HFFc6 (cell line): ENCODE measurements around the gene SSUH2. TPM values are rescaled to one million over a fixed set of nuclear protein-coding genes. Genes with fewer than 3 reads are reported as not detected.
A peak's percentile ranks its signal among the peaks of the same experiment; 100 is the strongest.

Experiments
- DNase-seq: peaks from one replicate; pipeline ENCODE4 v3.0.0-alpha.2; 2018
- H3K27ac Mint-ChIP-seq: 2 replicates; pipeline ENCODE4 v1.8.0; 2020; ENCODE audit warnings: mild to moderate bottlenecking, mixed read lengths
- H3K27me3 Mint-ChIP-seq: 2 replicates; pipeline ENCODE4 v1.8.0; 2021; ENCODE audit warnings: mild to moderate bottlenecking, moderate library complexity, mixed read lengths; ENCODE audit not compliant: insufficient read depth
- H3K36me3 Mint-ChIP-seq: 2 replicates; pipeline ENCODE4 v1.8.0; 2021; ENCODE audit warnings: low read depth, mixed read lengths
- H3K4me1 Mint-ChIP-seq: 2 replicates; pipeline ENCODE4 v1.8.0; 2020; ENCODE audit warnings: low read depth, mixed read lengths
- H3K4me3 Mint-ChIP-seq: 2 replicates; pipeline ENCODE4 v1.8.0; 2020; ENCODE audit warnings: mild to moderate bottlenecking, moderate library complexity, mixed read lengths
- H3K9me3 Mint-ChIP-seq: 2 replicates; pipeline ENCODE4 v1.8.0; 2020; ENCODE audit warnings: mild to moderate bottlenecking, mixed read lengths
- total RNA-seq, 6 experiments: library from RNA; stranded (reverse); fragmentation: NEBNext Ultra II Directional; extraction: Animal tissue kit (Norgen Biotek cat#: 25700); gene quantifications; 2 replicates in 1 of 6; 3 replicates in 5 of 6; pipeline ENCODE4 v1.2.3, GENCODE V29; 2021
- TF ChIP-seq, protein P1 (sequence below): fragments of 200-600 bp; sonication (generic); IDR thresholded peaks from 2 replicates; pipeline ENCODE4 v1.5.0; 2021; ENCODE audit warnings: antibody characterized with exemption, mild to moderate bottlenecking

Gene SSUH2
- total RNA-seq, 6 experiments from 2014 or later = 0.28 to 0.51 (median 0.37) TPM; not detected in 2

GRCh38 chr3:8623741-8624140 is 20.9 kb downstream of the SSUH2 start:
- Mint-ChIP-seq H3K27ac (no peak overlapping the region), H3K36me3 (no peaks in the 10 kb centered on the region), H3K4me3 (no peak overlapping the region), H3K27me3 (peaks cover 4% of the 10 kb centered on the region), H3K9me3 (no peaks in the 10 kb centered on the region), H3K4me1 (peaks cover 48% of the 10 kb centered on the region)
- TF ChIP-seq, protein P1, sequence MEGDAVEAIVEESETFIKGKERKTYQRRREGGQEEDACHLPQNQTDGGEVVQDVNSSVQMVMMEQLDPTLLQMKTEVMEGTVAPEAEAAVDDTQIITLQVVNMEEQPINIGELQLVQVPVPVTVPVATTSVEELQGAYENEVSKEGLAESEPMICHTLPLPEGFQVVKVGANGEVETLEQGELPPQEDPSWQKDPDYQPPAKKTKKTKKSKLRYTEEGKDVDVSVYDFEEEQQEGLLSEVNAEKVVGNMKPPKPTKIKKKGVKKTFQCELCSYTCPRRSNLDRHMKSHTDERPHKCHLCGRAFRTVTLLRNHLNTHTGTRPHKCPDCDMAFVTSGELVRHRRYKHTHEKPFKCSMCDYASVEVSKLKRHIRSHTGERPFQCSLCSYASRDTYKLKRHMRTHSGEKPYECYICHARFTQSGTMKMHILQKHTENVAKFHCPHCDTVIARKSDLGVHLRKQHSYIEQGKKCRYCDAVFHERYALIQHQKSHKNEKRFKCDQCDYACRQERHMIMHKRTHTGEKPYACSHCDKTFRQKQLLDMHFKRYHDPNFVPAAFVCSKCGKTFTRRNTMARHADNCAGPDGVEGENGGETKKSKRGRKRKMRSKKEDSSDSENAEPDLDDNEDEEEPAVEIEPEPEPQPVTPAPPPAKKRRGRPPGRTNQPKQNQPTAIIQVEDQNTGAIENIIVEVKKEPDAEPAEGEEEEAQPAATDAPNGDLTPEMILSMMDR = no peak
- no peak for DNase-seq

DNA sequence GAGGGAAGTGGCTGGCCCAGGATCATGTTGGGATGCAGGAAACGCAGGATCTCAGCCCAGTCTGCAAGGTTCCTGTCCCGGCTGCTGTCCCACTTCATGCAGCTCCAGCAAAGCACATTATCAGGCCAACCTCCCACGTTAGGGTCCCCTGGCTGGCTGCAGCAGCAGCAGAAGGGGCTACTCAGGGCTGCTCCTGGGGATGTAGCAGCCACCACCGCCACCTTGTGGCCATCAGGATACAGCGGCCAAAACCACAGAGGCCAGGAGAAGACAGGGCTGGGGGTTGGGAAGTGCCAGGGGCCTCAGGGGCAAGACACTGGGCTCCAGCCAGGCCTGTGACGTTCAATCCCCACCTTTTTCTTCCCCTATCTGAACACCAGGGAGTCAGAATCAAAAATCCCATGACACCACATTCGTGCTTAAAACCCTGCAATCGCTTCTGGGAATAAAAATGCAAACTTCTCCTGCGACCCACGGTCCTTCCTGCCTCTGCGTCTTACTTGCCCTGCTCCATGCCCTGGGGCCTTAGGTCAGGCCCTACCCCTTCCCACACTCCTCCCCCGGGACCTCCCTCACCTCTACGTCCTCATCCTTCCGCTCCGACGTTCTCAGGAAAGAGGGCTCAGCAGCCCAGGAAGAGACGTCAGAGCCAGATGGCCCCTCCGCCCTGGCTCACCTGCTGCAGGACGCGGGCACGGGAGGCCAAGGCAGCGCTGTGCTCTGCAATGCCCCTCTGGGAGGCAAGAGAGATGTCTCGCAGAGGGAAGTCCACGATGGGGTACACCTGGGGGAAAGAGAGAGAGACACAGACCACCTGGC is 21.5 kb downstream of the SSUH2 start:
- peak; percentile 41 for DNase-seq
- Mint-ChIP-seq H3K36me3 (no peaks in the 10 kb centered on the region), H3K4me1 (peaks cover 48% of the 10 kb centered on the region), H3K9me3 (no peaks in the 10 kb centered on the region), H3K27me3 (peaks cover 4% of the 10 kb centered on the region), H3K27ac (0 out of 2 replicates have a peak overlapping the region, but pooled peaks have one; percentile 31), H3K4me3 (no peak overlapping the region)
- TF ChIP-seq, protein P1 = peak; percentile 96

- Mint-ChIP-seq H3K27ac (peak overlapping the region; percentile 29; the same call in 1 of the 2 replicates), H3K36me3 (no peaks in the 10 kb centered on the region), H3K9me3 (no peaks in the 10 kb centered on the region), H3K4me3 (no peak overlapping the region), H3K4me1 (peaks cover 48% of the 10 kb centered on the region), H3K27me3 (peaks cover 4% of the 10 kb centered on the region; the same call in 1 of the 2 replicates)
- DNase-seq = peak; percentile 87
- TF ChIP-seq, protein P1 = no peak; the same call in 1 of the 2 replicates
These were observed 22.7 kb downstream of the SSUH2 start for GRCh38 chr3:8621872-8622271.

- DNase-seq = no peak
- TF ChIP-seq, protein P1 = no peak
- no peak overlapping the region for H3K4me3 Mint-ChIP-seq
- peaks cover 46% of the 10 kb centered on the region for H3K4me1 Mint-ChIP-seq
- H3K27ac Mint-ChIP-seq = no peak overlapping the region
- H3K27me3 Mint-ChIP-seq = peaks cover 4% of the 10 kb centered on the region; the same call in 1 of the 2 replicates
- no peaks in the 10 kb centered on the region for H3K36me3 Mint-ChIP-seq
- no peaks in the 10 kb centered on the region for H3K9me3 Mint-ChIP-seq
These were observed 23.5 kb downstream of the SSUH2 start for GRCh38 chr3:8621141-8621540.

DNA sequence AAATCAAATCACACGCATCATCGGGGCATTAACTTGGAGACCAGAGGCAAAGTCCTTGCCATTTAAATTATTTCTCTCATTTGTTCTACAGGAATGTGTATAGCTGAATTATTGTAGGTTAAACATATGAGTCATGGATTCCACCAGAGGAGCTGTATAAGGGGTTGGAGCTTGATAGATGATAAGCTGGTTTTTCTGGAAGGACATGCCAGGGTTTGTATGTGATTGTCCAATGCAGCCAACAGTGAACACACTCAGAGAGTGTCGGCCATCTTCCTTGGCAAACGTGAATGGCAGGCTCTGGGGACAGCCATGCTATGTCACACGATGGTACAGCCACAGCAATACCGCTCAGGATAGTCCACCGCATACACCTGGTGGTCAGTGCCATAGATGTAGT is 25.1 kb downstream of the SSUH2 start:
- Mint-ChIP-seq H3K4me1 (peaks cover 36% of the 10 kb centered on the region), H3K36me3 (no peaks in the 10 kb centered on the region), H3K4me3 (no peak overlapping the region), H3K27me3 (peaks cover 2% of the 10 kb centered on the region; the same call in 1 of the 2 replicates), H3K27ac (no peak overlapping the region), H3K9me3 (no peaks in the 10 kb centered on the region)
- TF ChIP-seq, protein P1 = no peak
- DNase-seq = peak; percentile 39
